RWPE1 (cell line): ENCODE data around the gene SPAG4.

ENCODE experiments used
- CTCF ChIA-PET: fragments of 350-600 bp; sonication (Branson Sonifier 250); formaldehyde crosslinking; extraction: SDS; loops from one replicate; lab custom pipeline; 2021; lab: Yijun Ruan, JAX
- POLR2A ChIA-PET: fragments of 400-600 bp; formaldehyde crosslinking; extraction: SDS; loops from one replicate; lab custom pipeline; 2020; ENCODE audit warnings: antibody characterized with exemption; ENCODE audit not compliant: low non-redundant PET; lab: Yijun Ruan, JAX
- DNase-seq: peaks from one replicate; pipeline ENCODE4 v3.0.0; 2012; ENCODE audit warnings: low spot score
- H3K27ac ChIP-seq: fragments of 450-650 bp; 2 replicates; pipeline ENCODE4 v1.5.1; 2017
- CTCF ChIP-seq: fragments of 450-650 bp; conservative IDR thresholded peaks from 2 replicates; pipeline ENCODE4 v1.5.1; 2017; ENCODE audit warnings: low read depth, mild to moderate bottlenecking

The SPAG4 gene

GRCh38 chr20:35617397-35618262 lies 2.0 kb downstream of the SPAG4 start:
- peak overlapping the region; percentile 88 for H3K27ac ChIP-seq
- peak; percentile 75 for DNase-seq
- CTCF ChIA-PET = interaction anchor here (0.6 to 2.2 kb wide), 6 partner anchors 12 to 377 kb away, joined by 3 to 6 read pairs (median 4); no protein-coding TSS in a partner anchor
- TF ChIP-seq CTCF = peak; percentile 12; the same call in 1 of the 2 replicates
- POLR2A ChIA-PET = interaction anchor here (0.9 kb wide), 1 partner anchor 162 kb away, joined by 11 read pairs; the partner anchor contains the start of gene CEP250

GRCh38 chr20:35618263-35619131 lies 2.9 kb downstream of the SPAG4 start:
- no peak for TF ChIP-seq CTCF
- peak; percentile 60 for DNase-seq
- POLR2A ChIA-PET = interaction anchor here (0.6 to 1.6 kb wide), 2 partner anchors 45 to 113 kb away, joined by 5 to 9 read pairs; no protein-coding TSS in a partner anchor
- CTCF ChIA-PET = interaction anchor here (0.6 to 2.5 kb wide), 13 partner anchors 21 to 376 kb away, joined by 3 to 7 read pairs (median 4); partner anchors contain the start of gene ERGIC3
- H3K27ac ChIP-seq = peak overlapping the region; percentile 88

- H3K27ac ChIP-seq = peak overlapping the region; percentile 88
- ChIA-PET POLR2A (interaction anchor here (1.6 kb wide), 1 partner anchor 45 kb away, joined by 9 read pairs; no protein-coding TSS in a partner anchor), CTCF (interaction anchor here (0.6 to 2.5 kb wide), 18 partner anchors 10 to 1307 kb away, joined by 3 to 13 read pairs (median 4); partner anchors contain the start of gene ERGIC3)
- peak; percentile 87 for TF ChIP-seq CTCF
- DNase-seq = peak; percentile 98
Measured at GRCh38 chr20:35619196-35620095, 3.8 kb downstream of the SPAG4 start.

- no peak for DNase-seq
- peak overlapping the region; percentile 44 for H3K27ac ChIP-seq
- no peak; the same call in 1 of the 2 replicates for TF ChIP-seq CTCF
- CTCF ChIA-PET = interaction anchor here (0.5 to 2.5 kb wide), 6 partner anchors 11 to 830 kb away, joined by 3 to 13 read pairs (median 4); no protein-coding TSS in a partner anchor
- POLR2A ChIA-PET = no interaction called here
Measured at GRCh38 chr20:35620818-35621559, 5.4 kb downstream of the SPAG4 start.

DNA sequence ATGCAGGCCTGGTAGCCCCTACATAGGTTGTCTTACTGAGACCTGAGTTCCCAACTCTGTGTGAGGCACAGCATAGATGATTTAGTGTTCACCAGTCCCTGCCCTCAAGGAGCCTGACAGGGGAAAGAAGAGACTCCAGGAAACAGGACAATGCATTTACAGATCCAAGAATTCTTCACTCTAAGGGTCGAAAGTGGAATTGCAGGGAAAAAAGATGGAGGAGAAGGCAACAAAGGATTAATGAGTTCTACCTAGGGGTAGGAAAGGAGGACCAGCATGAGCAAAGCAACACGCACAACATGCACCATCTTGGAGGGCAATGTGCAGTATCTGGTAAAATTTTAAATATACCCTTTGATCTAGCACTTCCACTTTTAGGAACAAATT lies 5.9 kb downstream of the SPAG4 start:
- TF ChIP-seq CTCF = no peak
- H3K27ac ChIP-seq = peak overlapping the region; percentile 44
- no peak for DNase-seq
- ChIA-PET CTCF (interaction anchor here (0.5 to 2.1 kb wide), 3 partner anchors 10 to 98 kb away, joined by 3 to 13 read pairs (median 4); no protein-coding TSS in a partner anchor), POLR2A (no interaction called here)
